Parathyroid adenoma (tissue), 2 donors: Measurements from ENCODE around the gene ZBTB7B.

ENCODE experiments used
- H2AFZ ChIP-seq: fragments of 300-600 bp; sonication (generic); one replicate; pipeline ENCODE4 v1.7.0; 2017; ENCODE audit warnings: antibody characterized with exemption, mild to moderate bottlenecking
- H3K27ac ChIP-seq: fragments of 300-600 bp; sonication (generic); one replicate; pipeline ENCODE4 v1.7.0; 2017
- H3K27me3 ChIP-seq: fragments of 300-600 bp; sonication (generic); one replicate; pipeline ENCODE4 v1.7.0; 2017; ENCODE audit warnings: low read length; ENCODE audit not compliant: control insufficient read depth, insufficient read depth
- H3K36me3 ChIP-seq: fragments of 300-600 bp; sonication (generic); one replicate; pipeline ENCODE4 v1.7.0; 2017; ENCODE audit warnings: low read length; ENCODE audit not compliant: control insufficient read depth, insufficient read depth
- H3K4me1 ChIP-seq: fragments of 300-600 bp; sonication (generic); one replicate; pipeline ENCODE4 v1.7.0; 2017; ENCODE audit warnings: control low read depth
- H3K4me2 ChIP-seq: fragments of 300-600 bp; sonication (generic); one replicate; pipeline ENCODE4 v1.7.0; 2017; ENCODE audit warnings: low read length
- H3K4me3 ChIP-seq: fragments of 300-600 bp; sonication (generic); one replicate; pipeline ENCODE4 v1.7.0; 2017; ENCODE audit warnings: low read depth, low read length
- H3K79me2 ChIP-seq: fragments of 300-600 bp; sonication (generic); one replicate; pipeline ENCODE4 v1.7.0; 2017; ENCODE audit warnings: control low read depth
- H3K9ac ChIP-seq: fragments of 300-600 bp; sonication (generic); one replicate; pipeline ENCODE4 v1.7.0; 2017; ENCODE audit warnings: mild to moderate bottlenecking
- H3K9me3 ChIP-seq: fragments of 300-600 bp; sonication (generic); one replicate; pipeline ENCODE4 v1.7.0; 2017; ENCODE audit warnings: low read length; ENCODE audit not compliant: control insufficient read depth
- TF ChIP-seq, protein P1 (sequence below): fragments of 300-600 bp; sonication (generic); IDR thresholded peaks from one replicate; pipeline ENCODE4 v1.7.0; 2017; ENCODE audit warnings: antibody characterized with exemption, mild to moderate bottlenecking
- donor health status: primary hyperparathyroidism.

The ZBTB7B gene

GRCh38 chr1:155034318-155035208, 32.0 kb downstream of the ZBTB7B start:
- H3K4me1 ChIP-seq: no peaks in the 10 kb centered on the region
- no peak overlapping the region for H3K4me3 ChIP-seq
- H3K27ac ChIP-seq: no peak overlapping the region
- TF ChIP-seq, protein P1, sequence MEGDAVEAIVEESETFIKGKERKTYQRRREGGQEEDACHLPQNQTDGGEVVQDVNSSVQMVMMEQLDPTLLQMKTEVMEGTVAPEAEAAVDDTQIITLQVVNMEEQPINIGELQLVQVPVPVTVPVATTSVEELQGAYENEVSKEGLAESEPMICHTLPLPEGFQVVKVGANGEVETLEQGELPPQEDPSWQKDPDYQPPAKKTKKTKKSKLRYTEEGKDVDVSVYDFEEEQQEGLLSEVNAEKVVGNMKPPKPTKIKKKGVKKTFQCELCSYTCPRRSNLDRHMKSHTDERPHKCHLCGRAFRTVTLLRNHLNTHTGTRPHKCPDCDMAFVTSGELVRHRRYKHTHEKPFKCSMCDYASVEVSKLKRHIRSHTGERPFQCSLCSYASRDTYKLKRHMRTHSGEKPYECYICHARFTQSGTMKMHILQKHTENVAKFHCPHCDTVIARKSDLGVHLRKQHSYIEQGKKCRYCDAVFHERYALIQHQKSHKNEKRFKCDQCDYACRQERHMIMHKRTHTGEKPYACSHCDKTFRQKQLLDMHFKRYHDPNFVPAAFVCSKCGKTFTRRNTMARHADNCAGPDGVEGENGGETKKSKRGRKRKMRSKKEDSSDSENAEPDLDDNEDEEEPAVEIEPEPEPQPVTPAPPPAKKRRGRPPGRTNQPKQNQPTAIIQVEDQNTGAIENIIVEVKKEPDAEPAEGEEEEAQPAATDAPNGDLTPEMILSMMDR: no peak
- no peak overlapping the region for H3K9ac ChIP-seq
- H2AFZ ChIP-seq: no peak overlapping the region
- no peaks in the 10 kb centered on the region for H3K27me3 ChIP-seq
- no peak overlapping the region for H3K4me2 ChIP-seq
- no peaks in the 10 kb centered on the region for H3K9me3 ChIP-seq
- no peaks in the 10 kb centered on the region for H3K36me3 ChIP-seq
- H3K79me2 ChIP-seq: no peaks in the 10 kb centered on the region

GRCh38 chr1:155035936-155036335, 33.3 kb downstream of the ZBTB7B start:
- Histone ChIP-seq H3K27ac (no peak overlapping the region), H3K4me3 (no peak overlapping the region), H3K36me3 (no peaks in the 10 kb centered on the region), H3K9ac (no peak overlapping the region), H3K4me1 (no peaks in the 10 kb centered on the region), H3K79me2 (no peaks in the 10 kb centered on the region), H3K4me2 (no peak overlapping the region), H3K9me3 (no peaks in the 10 kb centered on the region), H3K27me3 (no peaks in the 10 kb centered on the region), H2AFZ (no peak overlapping the region)
- TF ChIP-seq, protein P1: no peak

DNA sequence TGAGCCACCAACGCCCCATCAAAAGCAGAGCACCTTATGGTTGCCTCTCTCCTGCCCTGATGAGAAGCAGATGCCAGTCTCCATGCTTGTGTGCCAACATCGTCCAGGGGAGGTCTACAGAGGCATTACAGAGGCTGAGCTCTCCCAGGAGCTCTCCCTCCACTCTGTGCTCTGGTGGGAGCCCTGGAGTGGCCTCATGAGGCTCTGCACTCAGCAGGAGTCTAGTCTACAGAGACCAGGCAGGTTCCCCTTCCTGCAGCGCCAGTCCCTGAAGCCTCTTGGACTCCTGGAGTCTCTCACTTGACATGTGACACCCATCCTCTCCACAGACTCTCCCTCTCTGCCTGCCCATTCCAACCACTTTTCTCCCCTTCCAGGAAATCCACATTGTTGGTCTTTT, 34.4 kb downstream of the ZBTB7B start:
- Histone ChIP-seq H3K79me2 (no peaks in the 10 kb centered on the region), H3K27ac (no peak overlapping the region), H3K27me3 (no peaks in the 10 kb centered on the region), H3K9ac (no peak overlapping the region), H3K4me2 (no peak overlapping the region), H3K4me1 (no peaks in the 10 kb centered on the region), H3K4me3 (no peak overlapping the region), H3K9me3 (no peaks in the 10 kb centered on the region), H2AFZ (no peak overlapping the region), H3K36me3 (no peaks in the 10 kb centered on the region)
- TF ChIP-seq, protein P1: no peak

GRCh38 chr1:155037851-155038441, 35.3 kb downstream of the ZBTB7B start:
- no peak overlapping the region for H3K4me2 ChIP-seq
- no peak overlapping the region for H3K27ac ChIP-seq
- no peak overlapping the region for H2AFZ ChIP-seq
- no peak overlapping the region for H3K4me3 ChIP-seq
- no peaks in the 10 kb centered on the region for H3K9me3 ChIP-seq
- H3K79me2 ChIP-seq: no peaks in the 10 kb centered on the region
- H3K36me3 ChIP-seq: no peaks in the 10 kb centered on the region
- H3K4me1 ChIP-seq: no peaks in the 10 kb centered on the region
- H3K27me3 ChIP-seq: no peaks in the 10 kb centered on the region
- no peak overlapping the region for H3K9ac ChIP-seq
- TF ChIP-seq, protein P1: no peak
